Activated CD8-positive, alpha-beta memory T cell treated with anti-CD3 and anti-CD28 coated beads, Interleukin-2, amount 50 U/mL, for 4 hours (primary cell): ENCODE data around the gene ACIN1.

Experiments
- DNase-seq: peaks from one replicate; pipeline ENCODE4 v3.0.0-alpha.2; 2020

Gene ACIN1

DNA sequence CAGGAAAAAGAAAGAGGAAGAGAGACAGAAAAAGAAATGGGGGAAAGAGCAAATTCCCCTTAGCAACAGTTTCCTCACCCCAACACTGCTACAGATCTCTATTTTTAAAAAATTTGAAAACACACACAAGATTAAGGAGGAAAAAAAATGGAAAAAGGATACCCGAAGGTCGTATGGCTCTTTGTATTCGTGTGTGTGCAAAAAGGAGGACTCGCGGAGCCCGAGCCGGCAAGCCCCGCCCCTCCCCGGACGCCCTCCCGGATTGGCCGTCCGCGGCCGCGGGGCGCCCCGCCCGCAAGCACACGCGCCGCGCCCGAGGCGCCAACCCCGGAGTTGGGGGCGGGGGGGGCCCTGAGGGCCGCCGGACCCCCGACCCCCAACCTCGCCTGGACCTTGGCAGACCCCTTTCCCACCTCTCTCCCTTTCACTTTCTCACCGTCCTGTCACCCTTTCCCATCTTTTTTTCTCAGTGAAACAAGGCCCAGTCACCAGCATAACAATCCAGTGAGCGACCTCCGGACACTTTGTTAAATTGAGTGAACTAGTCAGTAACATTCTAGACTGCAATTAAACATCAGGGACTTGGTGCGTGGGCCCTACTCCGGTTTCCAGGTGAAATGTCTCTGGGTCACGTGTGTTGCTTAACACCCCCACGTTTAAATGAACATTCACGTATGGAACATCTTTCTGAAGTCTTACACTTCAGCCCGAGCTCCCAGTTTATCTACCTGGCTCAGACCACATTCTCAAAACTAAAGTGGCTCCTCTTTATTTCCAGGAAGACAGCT lies 84.8 kb downstream of the ACIN1 start, which contains the start of gene C14orf93:
Gene C14orf93 (minus strand): TSS at position 205 of the 788 bp plus-strand sequence. CDS start 11,120 bp downstream, outside the sequence.
- DNase-seq: peak; percentile 82

DNA sequence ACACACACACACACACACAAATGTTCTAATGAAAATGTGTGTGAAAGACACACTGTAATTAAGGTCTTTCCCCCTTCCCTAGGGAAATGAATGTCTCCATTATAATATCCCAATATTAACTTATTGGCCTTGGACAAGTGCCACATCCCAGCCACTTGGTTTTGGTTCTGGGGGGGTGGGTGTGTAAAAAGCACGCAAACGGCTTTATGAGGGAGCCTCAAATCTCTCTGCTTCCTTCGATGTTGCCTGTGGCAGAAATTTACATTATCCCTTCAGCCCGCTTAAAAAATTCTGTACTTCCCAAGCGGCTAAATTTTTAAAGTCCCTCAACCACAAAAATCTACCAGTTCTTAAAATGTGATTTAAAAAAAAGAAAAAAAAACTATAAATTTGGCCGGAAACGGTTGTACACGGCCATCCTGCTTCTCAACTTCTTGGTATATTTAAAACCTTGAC lies 85.4 kb downstream of the ACIN1 start:
- no peak for DNase-seq

DNA sequence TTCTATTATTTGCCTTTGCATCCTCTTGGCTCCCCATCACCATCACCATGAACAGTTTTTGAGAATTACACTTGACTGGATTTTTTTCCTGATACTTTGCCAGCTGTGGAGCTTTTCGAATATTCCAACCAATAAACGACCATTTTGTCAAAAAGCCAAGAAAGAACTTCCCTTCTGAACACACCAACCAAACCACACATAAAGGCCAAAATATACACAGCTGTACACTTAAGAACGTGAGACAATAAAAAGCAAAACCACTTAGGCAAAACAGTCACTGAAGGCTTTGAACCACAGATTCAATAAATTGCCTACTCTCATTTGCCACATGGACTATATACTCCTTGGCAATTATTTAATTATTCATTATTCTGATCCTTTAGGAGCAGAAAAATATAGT lies 86.1 kb downstream of the ACIN1 start:
- no peak for DNase-seq
